ENCODE measurements around the gene MINDY1. TPM values are rescaled to one million over a fixed set of nuclear protein-coding genes. Genes with fewer than 3 reads are reported as not detected.

MINDY1 gene
- total and polyA plus RNA-seq, 9 of the 15 experiments (the other 6 are each of a cell fraction or from before 2014, with no cell fraction given): 0.49 to 11.0 (median 6.0) TPM

GRCh38 chr1:151054971-151055547, 48.4 kb upstream of the MINDY1 start (continued):
- no peak for TF ChIP-seq BCLAF1 (IDR thresholded peaks at IDR 0.05; ENCODE audit: borderline replicate concordance in 1 of 2, control insufficient read depth in 1 of 2, low read depth in 2 of 2, low read length in 1 of 2)
- TF ChIP-seq ZNF408 (CRISPR knock-in tag; IDR thresholded peaks at IDR 0.05; ENCODE audit: low read depth): no peak
- TF ChIP-seq ZNF445 (CRISPR knock-in tag; IDR thresholded peaks at IDR 0.05; ENCODE audit: low read depth): no peak
- TF ChIP-seq, protein P1, sequence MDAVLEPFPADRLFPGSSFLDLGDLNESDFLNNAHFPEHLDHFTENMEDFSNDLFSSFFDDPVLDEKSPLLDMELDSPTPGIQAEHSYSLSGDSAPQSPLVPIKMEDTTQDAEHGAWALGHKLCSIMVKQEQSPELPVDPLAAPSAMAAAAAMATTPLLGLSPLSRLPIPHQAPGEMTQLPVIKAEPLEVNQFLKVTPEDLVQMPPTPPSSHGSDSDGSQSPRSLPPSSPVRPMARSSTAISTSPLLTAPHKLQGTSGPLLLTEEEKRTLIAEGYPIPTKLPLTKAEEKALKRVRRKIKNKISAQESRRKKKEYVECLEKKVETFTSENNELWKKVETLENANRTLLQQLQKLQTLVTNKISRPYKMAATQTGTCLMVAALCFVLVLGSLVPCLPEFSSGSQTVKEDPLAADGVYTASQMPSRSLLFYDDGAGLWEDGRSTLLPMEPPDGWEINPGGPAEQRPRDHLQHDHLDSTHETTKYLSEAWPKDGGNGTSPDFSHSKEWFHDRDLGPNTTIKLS (IDR thresholded peaks at IDR 0.05; ENCODE audit: borderline replicate concordance, low read depth): peak; percentile 68; the same call in 1 of the 2 replicates
- no peak for TF ChIP-seq ZFP30 (CRISPR knock-in tag; IDR thresholded peaks at IDR 0.05; ENCODE audit: borderline replicate concordance)
- TF ChIP-seq JUND (IDR thresholded peaks at IDR 0.05; ENCODE audit: borderline replicate concordance, low read depth, low read length): peak; percentile 52; the same call in 1 of the 2 replicates
- TF ChIP-seq JUND (tag; IDR thresholded peaks at IDR 0.05; ENCODE audit: borderline replicate concordance, low read depth, low read length): peak; percentile 29; the same call in 1 of the 3 replicates
- no peak for TF ChIP-seq ZNF143 (CRISPR knock-in tag; IDR thresholded peaks at IDR 0.05)
- no peak for TF ChIP-seq PURB (CRISPR knock-in tag; IDR thresholded peaks at IDR 0.05; ENCODE audit: low read depth)
- no peak for TF ChIP-seq SNRNP70 (optimal IDR thresholded peaks at IDR 0.05; ENCODE audit: low read depth, low read length)
- TF ChIP-seq, protein P2, sequence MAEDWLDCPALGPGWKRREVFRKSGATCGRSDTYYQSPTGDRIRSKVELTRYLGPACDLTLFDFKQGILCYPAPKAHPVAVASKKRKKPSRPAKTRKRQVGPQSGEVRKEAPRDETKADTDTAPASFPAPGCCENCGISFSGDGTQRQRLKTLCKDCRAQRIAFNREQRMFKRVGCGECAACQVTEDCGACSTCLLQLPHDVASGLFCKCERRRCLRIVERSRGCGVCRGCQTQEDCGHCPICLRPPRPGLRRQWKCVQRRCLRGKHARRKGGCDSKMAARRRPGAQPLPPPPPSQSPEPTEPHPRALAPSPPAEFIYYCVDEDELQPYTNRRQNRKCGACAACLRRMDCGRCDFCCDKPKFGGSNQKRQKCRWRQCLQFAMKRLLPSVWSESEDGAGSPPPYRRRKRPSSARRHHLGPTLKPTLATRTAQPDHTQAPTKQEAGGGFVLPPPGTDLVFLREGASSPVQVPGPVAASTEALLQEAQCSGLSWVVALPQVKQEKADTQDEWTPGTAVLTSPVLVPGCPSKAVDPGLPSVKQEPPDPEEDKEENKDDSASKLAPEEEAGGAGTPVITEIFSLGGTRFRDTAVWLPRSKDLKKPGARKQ (CRISPR knock-in tag; IDR thresholded peaks at IDR 0.05): no peak
- TF ChIP-seq, protein P3, sequence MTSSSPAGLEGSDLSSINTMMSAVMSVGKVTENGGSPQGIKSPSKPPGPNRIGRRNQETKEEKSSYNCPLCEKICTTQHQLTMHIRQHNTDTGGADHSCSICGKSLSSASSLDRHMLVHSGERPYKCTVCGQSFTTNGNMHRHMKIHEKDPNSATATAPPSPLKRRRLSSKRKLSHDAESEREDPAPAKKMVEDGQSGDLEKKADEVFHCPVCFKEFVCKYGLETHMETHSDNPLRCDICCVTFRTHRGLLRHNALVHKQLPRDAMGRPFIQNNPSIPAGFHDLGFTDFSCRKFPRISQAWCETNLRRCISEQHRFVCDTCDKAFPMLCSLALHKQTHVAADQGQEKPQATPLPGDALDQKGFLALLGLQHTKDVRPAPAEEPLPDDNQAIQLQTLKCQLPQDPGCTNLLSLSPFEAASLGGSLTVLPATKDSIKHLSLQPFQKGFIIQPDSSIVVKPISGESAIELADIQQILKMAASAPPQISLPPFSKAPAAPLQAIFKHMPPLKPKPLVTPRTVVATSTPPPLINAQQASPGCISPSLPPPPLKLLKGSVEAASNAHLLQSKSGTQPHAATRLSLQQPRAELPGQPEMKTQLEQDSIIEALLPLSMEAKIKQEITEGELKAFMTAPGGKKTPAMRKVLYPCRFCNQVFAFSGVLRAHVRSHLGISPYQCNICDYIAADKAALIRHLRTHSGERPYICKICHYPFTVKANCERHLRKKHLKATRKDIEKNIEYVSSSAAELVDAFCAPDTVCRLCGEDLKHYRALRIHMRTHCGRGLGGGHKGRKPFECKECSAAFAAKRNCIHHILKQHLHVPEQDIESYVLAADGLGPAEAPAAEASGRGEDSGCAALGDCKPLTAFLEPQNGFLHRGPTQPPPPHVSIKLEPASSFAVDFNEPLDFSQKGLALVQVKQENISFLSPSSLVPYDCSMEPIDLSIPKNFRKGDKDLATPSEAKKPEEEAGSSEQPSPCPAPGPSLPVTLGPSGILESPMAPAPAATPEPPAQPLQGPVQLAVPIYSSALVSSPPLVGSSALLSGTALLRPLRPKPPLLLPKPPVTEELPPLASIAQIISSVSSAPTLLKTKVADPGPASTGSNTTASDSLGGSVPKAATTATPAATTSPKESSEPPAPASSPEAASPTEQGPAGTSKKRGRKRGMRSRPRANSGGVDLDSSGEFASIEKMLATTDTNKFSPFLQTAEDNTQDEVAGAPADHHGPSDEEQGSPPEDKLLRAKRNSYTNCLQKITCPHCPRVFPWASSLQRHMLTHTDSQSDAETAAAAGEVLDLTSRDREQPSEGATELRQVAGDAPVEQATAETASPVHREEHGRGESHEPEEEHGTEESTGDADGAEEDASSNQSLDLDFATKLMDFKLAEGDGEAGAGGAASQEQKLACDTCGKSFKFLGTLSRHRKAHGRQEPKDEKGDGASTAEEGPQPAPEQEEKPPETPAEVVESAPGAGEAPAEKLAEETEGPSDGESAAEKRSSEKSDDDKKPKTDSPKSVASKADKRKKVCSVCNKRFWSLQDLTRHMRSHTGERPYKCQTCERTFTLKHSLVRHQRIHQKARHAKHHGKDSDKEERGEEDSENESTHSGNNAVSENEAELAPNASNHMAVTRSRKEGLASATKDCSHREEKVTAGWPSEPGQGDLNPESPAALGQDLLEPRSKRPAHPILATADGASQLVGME (CRISPR knock-in tag; IDR thresholded peaks at IDR 0.05): 0 out of 2 replicates have a peak, but pooled peaks have one; percentile 79
- no peak for TF ChIP-seq NFIX (CRISPR knock-in tag; IDR thresholded peaks at IDR 0.05; ENCODE audit: low read depth)
- TF ChIP-seq ZNF3 (CRISPR knock-in tag; IDR thresholded peaks at IDR 0.05): no peak

Data from K562 (cell line).